SK-N-MC (cell line): ENCODE measurements around the gene C19orf44.
"Not testable (repeated sequence)": the region's sequence is repeated elsewhere in the genome, so short reads cannot be mapped to it uniquely, and the experiment has no call there.

Experiments
- DNase-seq: peaks from one replicate; pipeline ENCODE4 v3.0.0-alpha.2; 2011; ENCODE audit warnings: low read depth, low spot score
- H3K27ac ChIP-seq: fragments of 200-600 bp; sonication (generic); 2 replicates; pipeline ENCODE4 v1.5.1; 2016; ENCODE audit warnings: mixed run types
- H3K36me3 ChIP-seq: fragments of 200-600 bp; sonication (generic); 2 replicates; pipeline ENCODE4 v1.6.1; 2017; ENCODE audit warnings: antibody characterized with exemption, low read length, mixed read lengths; ENCODE audit not compliant: insufficient read depth
- H3K4me3 ChIP-seq: fragments of 200-600 bp; sonication (generic); 2 replicates; pipeline ENCODE4 v1.5.1; 2016
- H3K9ac ChIP-seq: fragments of 200-600 bp; sonication (generic); 2 replicates; pipeline ENCODE4 v1.8.0; 2017; ENCODE audit warnings: mixed run types, mixed read lengths; ENCODE audit not compliant: insufficient read length
- H3K9me3 ChIP-seq: fragments of 200-600 bp; sonication (generic); 2 replicates; pipeline ENCODE4 v1.6.1; 2017; ENCODE audit warnings: low read depth, mild to moderate bottlenecking, antibody characterized with exemption, low read length, moderate library complexity, mixed read lengths
- EZH2 ChIP-seq: fragments of 200-600 bp; sonication (generic); IDR thresholded peaks from one replicate; pipeline ENCODE4 v1.6.1; 2017; ENCODE audit warnings: antibody characterized with exemption
- FOXP2 ChIP-seq: optimal IDR thresholded peaks from 2 replicates; pipeline ENCODE3; 2011; ENCODE audit warnings: mild to moderate bottlenecking, moderate library complexity; ENCODE audit not compliant: insufficient read depth; ENCODE audit errors: extremely low read length, control extremely low read depth
- POLR2AphosphoS5 ChIP-seq: IDR thresholded peaks from 2 replicates; pipeline ENCODE4 v1.6.1; 2012; ENCODE audit warnings: mild to moderate bottlenecking, low read depth, low read length, borderline replicate concordance

The C19orf44 gene

GRCh38 chr19:16463991-16464575 lies 32.1 kb upstream of the C19orf44 start:
- DNase-seq = no peak
- Histone ChIP-seq H3K9me3 (no peaks in the 10 kb centered on the region), H3K4me3 (no peak overlapping the region), H3K27ac (no peak overlapping the region), H3K36me3 (no peaks in the 10 kb centered on the region; the same call in 1 of the 2 replicates), H3K9ac (no peak overlapping the region)
- TF ChIP-seq FOXP2 (no peak), POLR2AphosphoS5 (no peak), EZH2 (no peak)

- no peaks in the 10 kb centered on the region; the same call in 1 of the 2 replicates for H3K36me3 ChIP-seq
- H3K9ac ChIP-seq = no peak overlapping the region
- H3K27ac ChIP-seq = no peak overlapping the region
- no peaks in the 10 kb centered on the region for H3K9me3 ChIP-seq
- TF ChIP-seq POLR2AphosphoS5 (no peak), EZH2 (no peak), FOXP2 (no peak)
- H3K4me3 ChIP-seq = no peak overlapping the region
- DNase-seq = no peak
Measured at GRCh38 chr19:16465239-16465638, 31.0 kb upstream of the C19orf44 start.

- H3K9me3 ChIP-seq, DNase-seq, H3K36me3 ChIP-seq, H3K4me3 ChIP-seq, H3K27ac ChIP-seq, H3K9ac ChIP-seq: not testable (repeated sequence)
Measured at GRCh38 chr19:16466802-16467427, 29.3 kb upstream of the C19orf44 start.

DNA sequence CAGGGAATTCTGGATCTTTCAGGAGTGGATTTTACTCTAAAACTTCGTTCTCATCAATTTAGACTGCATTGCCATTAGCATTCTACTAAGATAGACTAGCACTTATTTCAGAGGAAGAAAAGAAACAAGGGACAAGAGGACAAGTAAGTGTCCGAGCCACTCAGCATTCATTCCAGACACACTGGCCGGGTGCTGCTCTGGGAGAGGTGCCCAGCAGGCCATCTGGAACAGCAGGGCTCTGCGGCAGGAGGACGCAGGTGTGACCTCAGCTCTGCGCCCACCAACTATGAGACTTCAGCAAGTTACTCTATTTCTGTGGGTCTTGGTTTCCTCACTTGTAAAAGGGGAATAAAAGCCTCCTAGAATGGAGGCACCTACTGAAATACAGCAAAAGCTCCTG lies 28.6 kb upstream of the C19orf44 start:
- no peak for TF ChIP-seq EZH2
- TF ChIP-seq FOXP2 = no peak
- no peak for TF ChIP-seq POLR2AphosphoS5
- Histone ChIP-seq H3K36me3 (no peaks in the 10 kb centered on the region; the same call in 1 of the 2 replicates), H3K9me3 (no peaks in the 10 kb centered on the region), H3K4me3 (no peak overlapping the region), H3K27ac (no peak overlapping the region), H3K9ac (no peak overlapping the region)
- no peak for DNase-seq

DNA sequence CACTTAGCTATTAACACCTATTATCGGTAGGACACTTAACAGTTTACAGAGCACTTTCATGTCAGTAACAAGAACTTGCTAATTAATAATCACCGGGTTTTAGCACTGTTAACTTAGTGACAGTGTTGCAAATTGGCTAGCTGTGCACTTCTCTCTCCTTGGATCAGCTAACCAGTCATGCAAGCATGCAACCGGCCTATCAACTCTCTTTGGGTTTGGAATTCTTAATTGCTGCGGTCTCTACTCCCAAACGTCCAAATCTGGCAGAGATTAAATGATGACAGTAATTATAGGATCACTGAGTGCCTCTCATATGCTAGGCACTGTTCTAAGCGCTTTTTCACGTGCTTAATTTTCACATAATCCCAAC lies 25.7 kb upstream of the C19orf44 start:
- Histone ChIP-seq H3K27ac (no peak overlapping the region), H3K9me3 (no peaks in the 10 kb centered on the region), H3K36me3 (no peaks in the 10 kb centered on the region; the same call in 1 of the 2 replicates), H3K9ac (peak overlapping the region; percentile 85), H3K4me3 (peak overlapping the region; percentile 95)
- no peak for TF ChIP-seq POLR2AphosphoS5
- no peak for TF ChIP-seq EZH2
- TF ChIP-seq FOXP2 = no peak
- DNase-seq = no peak

GRCh38 chr19:16470911-16471811 lies 25.0 kb upstream of the C19orf44 start:
- Histone ChIP-seq H3K9ac (peak overlapping the region; percentile 85), H3K36me3 (no peaks in the 10 kb centered on the region), H3K4me3 (peak overlapping the region; percentile 95), H3K27ac (0 out of 2 replicates have a peak overlapping the region, but pooled peaks have one; percentile 3), H3K9me3 (no peaks in the 10 kb centered on the region)
- no peak for DNase-seq
- TF ChIP-seq FOXP2 (no peak), POLR2AphosphoS5 (no peak)

- not testable (repeated sequence) for H3K9ac ChIP-seq, H3K27ac ChIP-seq, H3K9me3 ChIP-seq, DNase-seq, H3K36me3 ChIP-seq
- peak overlapping the region; percentile 95 for H3K4me3 ChIP-seq
Measured at GRCh38 chr19:16472559-16472899, 23.7 kb upstream of the C19orf44 start.

- TF ChIP-seq EZH2 (no peak), POLR2AphosphoS5 (no peak), FOXP2 (no peak)
- no peak overlapping the region for H3K9ac ChIP-seq
- H3K4me3 ChIP-seq = no peak overlapping the region
Measured at GRCh38 chr19:16472992-16473391, 23.2 kb upstream of the C19orf44 start.

DNA sequence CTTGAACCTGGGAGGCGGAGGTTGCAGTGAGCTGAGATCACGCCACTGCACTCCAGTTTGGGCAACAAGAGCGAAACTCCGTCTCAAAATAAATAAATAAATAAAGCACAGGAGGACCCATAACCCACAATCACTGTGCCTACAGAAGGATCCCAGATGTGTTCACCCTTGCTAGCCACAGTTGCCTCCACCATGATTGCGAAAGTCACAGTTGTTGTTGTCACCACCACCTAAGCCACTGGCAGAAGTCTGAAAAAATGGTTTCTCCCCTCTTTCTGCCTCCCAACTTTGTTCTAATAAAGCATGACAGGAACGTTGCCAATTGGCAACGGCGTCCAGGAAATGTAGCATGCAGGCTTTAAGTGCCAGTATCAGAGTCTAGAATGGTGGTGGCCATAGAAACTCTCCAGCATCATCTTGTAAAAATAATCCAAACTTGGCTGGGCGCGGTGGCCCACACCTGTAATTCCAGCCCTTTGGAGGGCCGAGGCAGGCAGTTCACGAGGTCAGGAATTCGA lies 22.3 kb upstream of the C19orf44 start:
- Histone ChIP-seq H3K9ac (no peak overlapping the region), H3K9me3 (no peaks in the 10 kb centered on the region), H3K27ac (no peak overlapping the region), H3K36me3 (no peaks in the 10 kb centered on the region), H3K4me3 (no peak overlapping the region)
- no peak for TF ChIP-seq EZH2
- no peak for TF ChIP-seq FOXP2
- TF ChIP-seq POLR2AphosphoS5 = no peak
- DNase-seq = no peak

More at GRCh38 chr19:16472992-16473391, 23.2 kb upstream of the C19orf44 start:
- Histone ChIP-seq H3K9me3 (no peaks in the 10 kb centered on the region), H3K36me3 (no peaks in the 10 kb centered on the region), H3K27ac (no peak overlapping the region)
- no peak for DNase-seq
